HG03095 (cell line): Measurements from ENCODE around the gene YIPF4.
"Not testable (repeated sequence)": the region's sequence is repeated elsewhere in the genome, so short reads cannot be mapped to it uniquely, and the experiment has no call there.

Experiments used
- ATAC-seq: cut with Tn5 transposase; IDR thresholded peaks from one replicate; pipeline ENCODE4 v1.9.1; 2021; ENCODE audit warnings: moderate library complexity; ENCODE audit not compliant: unreplicated experiment

YIPF4 gene

DNA sequence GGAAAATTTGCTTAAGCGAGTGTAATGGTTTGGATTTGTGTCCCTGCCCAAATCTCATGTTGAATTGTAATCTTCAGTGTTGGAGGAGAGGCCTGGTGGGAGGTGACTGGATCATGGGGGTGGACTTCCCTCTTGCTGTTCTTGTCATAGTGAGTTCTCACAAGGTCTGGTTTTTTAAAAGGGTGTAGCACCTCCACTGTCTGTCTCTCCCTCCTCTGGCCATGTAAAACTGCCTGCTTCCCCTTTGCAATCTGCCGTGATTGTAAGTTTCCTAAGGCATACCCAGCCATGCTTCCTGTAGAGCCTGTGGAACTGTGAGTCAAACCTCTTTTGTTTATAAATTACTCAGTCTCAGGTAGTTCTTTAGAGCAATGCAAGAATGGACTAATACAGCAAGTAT is 6.6 kb downstream of the YIPF4 start:
- no peak for ATAC-seq

DNA sequence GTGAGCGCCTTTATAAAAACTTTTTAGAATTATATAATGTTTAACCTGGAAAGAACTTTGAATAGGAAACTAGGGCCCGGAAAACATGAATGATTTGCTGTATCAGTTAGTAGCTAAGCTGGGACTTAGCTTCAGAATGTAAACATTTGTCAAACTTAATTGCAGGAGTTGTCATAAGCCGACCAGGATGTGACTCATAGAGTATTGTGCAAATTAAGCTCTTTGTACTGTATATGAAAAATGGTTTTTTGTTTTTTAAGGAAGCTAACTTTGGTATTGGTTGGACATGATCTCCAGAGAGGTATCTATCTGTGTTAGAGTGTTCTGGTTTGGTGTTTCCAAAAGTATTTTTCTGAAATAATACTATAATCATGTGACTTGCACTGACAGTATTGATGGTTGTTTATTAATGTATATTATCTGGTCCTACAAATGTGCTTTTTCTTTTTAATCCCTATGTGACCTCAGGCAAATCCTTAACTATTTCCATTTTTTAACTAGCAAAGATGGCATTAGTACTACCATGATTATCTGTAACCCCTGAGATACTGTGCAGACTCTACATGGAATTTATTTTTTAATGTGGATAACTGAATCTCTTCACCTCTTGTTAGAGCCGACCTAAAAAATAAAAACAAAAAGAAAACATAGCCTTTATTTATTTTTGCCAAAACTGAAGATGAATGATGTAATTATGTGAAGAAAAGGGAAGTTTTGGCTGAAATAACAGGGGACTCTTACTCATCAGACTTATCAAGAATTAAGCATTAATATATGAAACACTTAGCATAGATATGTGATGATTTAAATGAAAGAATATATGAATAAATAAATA is 11.7 kb downstream of the YIPF4 start:
- no peak for ATAC-seq

DNA sequence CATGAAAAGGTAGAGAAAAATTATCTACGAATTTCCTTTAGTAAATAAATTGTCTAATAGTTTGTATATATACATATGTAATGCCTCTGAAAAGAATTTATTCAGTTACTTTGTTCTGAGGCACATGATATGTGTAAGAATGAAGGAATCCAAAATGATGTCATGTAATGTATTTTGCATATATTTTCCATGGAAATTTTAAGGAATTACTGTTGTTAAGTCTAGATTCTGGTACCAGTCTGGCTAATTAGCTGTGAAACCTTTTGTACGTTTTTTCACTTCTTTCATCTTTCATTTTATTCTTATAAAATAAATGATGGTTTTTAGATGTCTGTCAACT is 12.3 kb downstream of the YIPF4 start:
- ATAC-seq, result no peak

DNA sequence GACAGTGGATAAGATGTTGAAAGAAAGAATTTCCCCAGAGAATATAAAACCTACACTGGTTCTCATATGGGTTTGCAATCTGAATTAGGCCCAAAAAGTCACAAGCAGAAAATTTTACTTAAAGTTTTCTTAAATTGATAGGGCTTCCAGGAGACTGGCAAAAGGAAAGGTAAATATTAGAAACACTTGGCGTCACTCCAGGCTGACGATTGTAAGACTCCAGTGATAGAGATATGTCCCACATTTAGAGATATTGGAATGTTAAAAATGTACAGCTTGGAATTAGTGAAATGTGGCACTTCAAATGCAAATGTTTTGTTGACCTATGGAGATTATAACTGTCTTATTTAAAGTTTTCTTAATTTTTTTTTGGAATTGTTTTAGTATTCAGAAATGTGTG is 14.0 kb downstream of the YIPF4 start:
- no peak for ATAC-seq

DNA sequence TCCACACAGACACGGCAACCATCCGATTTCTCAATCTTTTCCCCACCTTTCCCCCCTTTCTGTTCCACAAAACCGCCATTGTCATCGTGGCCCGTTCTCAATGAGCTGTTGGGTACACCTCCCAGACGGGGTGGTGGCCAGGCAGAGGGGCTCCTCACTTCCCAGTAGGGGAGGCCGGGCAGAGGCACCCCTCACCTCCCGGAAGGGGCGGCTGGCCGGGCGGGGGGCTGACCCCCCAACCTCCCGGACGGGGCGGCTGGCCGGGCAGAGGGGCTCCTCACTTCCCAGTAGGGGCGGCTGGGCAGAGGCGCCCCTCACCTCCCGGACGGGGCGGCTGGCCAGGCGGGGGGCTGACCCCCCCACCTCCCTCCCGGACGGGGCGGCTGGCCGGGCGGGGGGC is 15.8 kb downstream of the YIPF4 start:
- not testable (repeated sequence) for ATAC-seq

DNA sequence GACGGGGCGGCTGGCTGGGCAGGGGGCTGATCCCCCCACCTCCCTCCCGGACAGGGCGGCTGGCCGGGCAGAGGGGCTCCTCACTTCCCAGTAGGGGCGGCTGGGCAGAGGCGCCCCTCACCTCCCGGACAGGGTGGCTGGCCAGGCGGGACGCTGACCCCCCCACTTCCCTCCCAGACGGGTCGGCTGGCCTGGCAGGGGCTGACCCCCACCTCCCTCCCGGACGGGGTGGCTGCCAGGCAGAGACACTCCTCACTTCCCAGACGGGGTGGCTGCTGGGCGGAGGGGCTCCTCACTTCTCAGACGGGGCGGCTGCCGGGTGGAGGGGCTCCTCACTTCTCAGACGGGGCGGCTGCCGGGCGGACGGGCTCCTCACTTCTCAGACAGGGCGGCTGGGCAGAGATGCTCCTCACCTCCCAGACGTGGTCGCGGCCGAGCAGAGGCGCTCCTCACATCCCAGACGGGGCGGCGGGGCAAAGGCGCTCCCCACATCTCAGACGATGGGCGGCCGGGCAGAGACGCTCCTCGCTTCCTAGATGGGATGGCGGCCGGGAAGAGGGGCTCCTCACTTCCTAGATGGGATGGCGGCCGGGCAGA is 16.4 kb downstream of the YIPF4 start:
- not testable (repeated sequence) for ATAC-seq

DNA sequence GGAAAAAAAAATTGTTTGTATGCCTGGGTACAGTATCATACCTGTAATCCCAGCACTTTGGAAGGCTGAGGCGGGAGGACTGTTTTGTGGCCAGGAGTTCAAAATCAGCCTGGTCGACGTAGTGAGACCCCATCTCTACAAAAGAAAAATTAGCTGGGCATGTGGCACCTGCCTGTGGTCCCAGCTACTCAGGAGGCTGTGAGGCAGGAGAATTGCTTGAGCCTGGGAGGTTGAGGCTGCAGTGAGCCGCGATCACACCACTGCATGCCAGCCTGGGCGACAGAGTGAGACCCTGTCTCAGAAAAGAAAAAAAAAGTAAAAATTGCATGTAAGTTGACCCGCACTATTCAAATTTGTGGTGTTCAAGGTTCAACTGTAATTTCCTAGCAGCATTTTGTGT is 32.9 kb downstream of the YIPF4 start:
- no peak for ATAC-seq

DNA sequence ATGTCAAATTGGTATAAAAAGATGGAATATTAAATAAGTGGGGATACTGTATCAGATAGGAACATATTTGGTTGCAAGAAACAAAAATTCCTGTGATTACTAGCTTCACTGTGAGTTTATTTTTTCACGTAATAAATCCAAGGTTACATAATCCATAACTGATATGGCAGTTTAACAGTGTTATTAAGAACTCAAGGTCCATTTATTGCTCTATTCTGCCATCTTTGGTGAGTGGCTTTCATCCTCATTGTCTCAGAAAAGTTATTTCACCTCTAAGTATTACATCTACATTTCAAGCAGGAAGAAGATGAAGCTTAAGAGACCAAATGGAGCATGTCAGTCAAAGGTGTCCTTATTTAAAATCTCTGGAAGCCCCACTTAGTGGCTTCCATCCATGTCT is 37.2 kb downstream of the YIPF4 start:
- no peak for ATAC-seq

DNA sequence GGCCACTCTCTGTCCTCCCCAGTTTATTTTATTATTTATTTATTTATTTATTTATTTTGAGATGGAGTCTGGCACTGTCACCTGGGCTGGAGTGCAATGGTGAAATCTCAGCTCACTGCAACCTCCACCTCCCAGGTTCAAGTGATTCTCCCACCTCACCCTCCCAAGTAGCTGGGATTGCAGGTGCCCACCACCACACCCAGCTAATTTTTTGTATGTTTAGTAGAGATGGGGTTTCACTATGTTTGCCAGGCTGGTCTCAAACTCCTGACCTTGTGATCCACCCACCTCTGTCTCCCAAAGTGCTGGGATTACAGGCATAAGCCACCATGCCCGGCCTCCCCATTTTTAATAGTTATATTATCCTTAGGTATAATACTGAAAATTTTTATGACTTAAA is 51.0 kb downstream of the YIPF4 start:
- ATAC-seq, result not testable (repeated sequence)

DNA sequence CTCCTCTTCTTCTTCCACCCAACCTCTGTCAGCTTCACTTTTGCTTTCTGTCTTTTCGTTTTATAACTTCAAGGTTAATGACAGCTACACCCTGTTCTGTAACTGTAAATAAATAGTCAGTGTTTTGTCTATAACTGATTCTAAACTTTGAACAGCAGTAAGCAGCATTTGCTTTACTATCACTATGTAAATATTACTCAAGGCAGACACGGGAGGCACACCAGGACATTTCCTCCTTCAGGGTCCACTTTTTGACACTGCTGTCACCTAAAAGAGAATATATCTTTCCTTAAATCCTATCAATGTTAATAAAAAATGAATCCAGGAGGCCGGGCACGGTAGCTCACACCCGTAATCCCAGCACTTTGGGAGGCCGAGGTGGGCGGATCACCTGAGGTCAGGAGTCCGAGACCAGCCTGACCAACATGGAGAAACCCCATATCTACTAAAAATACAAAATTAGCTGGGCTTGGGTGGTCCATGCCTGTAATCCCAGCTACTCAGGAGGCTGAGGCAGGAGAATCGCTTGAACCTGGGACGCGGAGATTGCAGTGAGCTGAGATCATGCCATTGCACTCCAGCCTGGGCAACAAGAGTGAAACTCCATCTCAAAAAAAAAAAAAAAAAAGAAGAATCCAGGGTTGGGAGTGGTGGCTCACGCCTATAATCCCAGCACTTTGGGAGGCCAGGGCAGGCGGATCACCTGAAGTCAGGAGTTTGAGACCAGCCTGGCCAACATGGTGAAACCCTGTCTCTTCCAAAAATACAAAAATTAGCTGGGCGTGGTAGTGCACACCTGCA is 51.7 kb downstream of the YIPF4 start:
- ATAC-seq, result not testable (repeated sequence)

DNA sequence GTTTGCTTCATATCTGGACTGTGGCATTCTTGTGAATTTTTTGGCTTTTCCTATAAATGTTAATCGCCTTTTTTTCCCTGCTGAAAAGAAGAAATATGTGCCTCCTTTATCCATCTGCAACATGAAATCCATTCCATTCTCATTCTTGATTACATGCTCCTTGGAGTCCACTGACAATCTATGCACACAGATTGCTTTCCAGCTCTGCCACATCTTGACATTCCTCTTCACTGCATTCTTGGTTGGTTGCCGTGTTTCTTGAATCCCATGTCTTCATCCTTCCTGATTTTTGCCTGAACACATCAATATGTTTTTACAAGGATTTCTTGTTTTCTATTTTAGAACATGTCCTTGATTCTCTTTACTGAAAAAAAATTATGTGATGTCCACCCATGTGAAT is 52.4 kb downstream of the YIPF4 start:
- ATAC-seq, result no peak

DNA sequence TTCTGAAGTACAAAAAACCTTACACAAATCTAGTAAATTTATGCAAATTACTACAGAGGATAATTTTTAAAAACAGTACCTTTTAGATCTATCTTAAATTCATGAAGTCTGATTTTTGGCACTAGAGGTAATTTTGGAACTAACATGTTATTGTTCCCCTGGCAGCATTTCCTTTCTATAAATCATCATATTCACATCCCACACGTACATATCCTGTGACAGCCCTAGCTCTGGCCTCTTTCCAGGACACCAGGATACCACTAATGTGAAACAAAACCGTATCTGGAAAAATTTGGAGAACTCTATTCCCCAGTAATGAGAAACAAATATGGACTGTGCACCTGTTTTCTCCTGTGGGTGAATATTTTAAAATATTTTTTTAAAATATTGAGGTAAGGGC is 65.1 kb downstream of the YIPF4 start:
- ATAC-seq, result no peak

DNA sequence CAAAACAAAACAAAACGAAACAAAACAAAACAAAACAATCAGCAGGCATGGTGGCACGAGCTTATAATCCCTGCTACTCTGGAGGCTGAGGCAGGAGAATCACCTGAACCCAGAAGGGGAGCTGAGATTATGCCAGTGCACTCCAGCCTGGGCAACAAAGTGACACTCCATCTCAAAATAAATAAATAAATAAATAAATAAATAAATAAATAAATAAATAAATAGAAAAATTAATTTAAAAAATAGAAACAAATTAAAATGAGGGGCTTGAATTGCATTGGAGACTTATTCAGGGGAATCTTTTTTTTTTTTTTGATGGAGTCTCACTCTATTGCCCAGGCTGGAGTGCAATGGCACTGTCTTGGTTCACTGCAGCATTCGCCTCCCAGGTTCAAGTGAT is 73.1 kb downstream of the YIPF4 start:
- ATAC-seq, result not testable (repeated sequence)

DNA sequence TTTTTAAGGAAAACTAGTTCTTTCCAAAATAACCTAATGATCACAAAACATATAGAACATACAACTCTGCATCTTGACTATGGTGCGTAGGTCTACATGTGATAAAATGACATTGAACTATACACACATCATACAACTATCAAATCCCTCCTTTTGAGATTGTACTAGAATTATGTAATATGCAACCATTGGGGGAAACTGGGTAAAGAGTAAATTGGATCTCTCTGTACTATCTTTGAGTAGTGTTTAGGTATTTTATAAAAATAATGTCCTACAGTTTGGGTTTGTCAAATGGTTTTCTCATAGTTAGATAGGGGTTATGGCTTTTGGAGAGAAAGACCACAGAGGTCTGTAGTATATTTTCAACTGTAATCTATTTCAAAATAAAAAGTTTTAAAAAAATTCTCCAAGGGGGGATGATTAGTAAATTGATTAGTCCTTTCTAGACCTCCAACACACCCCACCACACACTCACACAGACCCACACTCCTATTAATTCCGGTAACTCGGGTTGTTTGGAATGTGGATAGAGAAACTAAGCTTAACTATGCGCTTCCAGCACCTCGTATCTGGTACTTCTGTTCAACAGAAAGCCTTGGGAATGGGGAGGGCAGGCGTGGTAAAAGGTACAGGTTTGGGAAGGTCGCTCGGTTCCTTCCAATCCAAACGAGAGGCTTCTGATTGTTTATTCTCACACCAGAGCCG is 78.4 kb downstream of the YIPF4 start:
- no peak for ATAC-seq

DNA sequence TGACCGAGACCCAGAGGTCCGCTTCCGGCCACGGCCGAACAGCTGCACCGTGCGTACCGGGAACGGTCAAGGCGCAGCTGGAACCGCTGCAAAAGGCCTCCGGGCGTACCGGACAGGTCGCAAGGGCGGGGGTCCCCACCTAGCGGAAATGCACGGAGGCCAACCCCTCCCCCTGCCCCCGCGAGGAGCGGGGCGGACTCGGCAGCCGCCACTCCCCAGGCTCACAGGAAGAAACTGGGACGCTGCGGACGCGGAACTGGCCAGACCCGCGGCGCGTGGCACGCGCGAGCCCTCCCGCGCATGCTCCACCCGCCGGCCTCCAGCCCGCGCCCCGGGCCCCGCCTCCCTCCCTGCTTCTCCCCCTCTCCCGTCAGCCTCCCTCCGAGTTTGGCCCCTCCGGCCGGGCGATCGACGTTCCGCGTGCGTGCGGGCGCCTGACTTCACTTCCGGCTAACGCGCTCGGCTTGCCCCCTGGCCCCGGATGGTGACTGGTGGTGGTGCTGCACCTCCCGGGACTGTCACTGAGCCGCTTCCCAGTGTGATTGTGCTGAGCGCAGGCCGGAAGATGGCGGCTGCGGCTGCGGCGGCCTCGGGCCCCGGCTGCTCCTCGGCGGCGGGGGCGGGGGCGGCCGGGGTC is 79.1 kb downstream of the YIPF4 start, which contains the start of gene BIRC6:
TSS of gene BIRC6 (plus strand) at position 343 of the 637 bp plus-strand sequence. CDS start at position 482, 139 bp downstream.
- peak; percentile 87 for ATAC-seq

DNA sequence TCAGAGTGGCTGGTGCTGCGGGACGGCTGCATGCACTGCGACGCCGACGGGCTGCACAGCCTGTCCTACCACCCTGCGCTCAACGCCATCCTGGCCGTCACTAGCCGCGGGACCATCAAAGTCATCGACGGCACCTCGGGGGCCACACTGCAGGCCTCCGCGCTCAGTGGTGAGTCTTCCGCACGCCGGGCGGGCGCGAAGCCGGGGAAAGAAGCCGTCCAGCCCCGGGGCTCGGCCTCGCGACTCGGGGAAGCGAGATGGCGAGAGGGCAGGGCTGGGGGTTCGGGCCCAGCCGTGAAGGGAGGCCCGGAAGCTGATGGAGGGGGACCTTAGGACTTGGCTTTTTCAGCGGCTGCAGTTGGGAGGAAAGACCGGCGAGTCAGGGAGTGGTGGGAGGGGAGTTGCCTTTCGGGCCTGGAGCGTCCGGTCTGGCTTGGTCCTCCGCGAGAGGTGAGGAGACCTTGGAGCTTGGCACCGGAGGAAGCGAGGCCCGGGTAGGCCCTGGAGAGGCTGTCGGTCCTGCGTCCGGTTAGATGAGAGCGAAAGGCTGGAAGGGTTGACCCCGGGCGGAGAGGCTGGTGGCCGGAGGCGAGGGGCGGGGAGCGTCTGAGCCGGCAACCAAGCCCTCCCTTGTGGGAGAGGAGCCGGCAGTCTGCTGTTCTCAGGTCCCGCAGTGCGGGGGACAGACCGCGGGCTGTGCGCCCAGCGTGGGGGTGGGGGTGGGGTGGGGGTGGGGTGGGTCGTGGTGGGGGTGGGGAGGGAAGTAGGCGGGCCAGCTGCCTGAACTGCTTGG is 79.8 kb downstream of the YIPF4 start:
- peak; percentile 1 for ATAC-seq

DNA sequence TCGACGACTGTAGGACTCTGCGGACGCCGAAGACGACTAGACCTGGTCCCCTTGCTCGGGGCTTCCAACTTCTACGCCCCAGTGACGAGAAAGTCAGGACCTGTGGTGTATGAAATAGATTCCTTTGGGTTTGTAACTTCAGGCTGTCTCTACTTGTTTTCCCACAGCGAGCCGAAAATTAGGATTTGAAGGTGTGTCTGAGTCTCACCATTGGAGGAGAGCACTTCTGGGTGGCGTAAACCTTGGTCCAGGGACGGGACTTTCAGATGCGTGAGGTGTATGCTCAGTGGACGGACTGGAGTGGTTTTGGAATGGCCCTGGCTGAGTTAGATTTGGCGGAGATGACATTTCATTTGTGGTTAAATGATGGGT is 80.4 kb downstream of the YIPF4 start:
- ATAC-seq, result no peak

DNA sequence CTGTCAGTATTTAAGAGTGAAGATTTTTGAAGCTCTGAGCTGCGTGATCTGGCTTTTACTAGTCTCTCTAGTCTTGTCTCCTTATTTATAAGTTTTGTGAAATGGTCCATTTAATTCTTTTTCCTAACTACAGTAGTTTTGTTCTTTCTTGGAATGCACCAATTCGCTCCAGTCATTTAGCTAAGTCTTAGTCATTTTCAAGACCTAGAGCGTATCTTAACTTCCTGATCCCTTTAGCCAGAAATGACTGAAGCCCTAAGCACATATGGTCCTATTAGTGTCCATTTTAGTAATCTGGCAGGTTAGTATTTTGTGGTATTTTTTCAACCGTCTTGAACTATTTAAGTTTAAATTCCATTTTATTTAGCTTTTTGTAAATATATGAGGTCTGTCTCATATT is 82.7 kb downstream of the YIPF4 start:
- no peak for ATAC-seq

DNA sequence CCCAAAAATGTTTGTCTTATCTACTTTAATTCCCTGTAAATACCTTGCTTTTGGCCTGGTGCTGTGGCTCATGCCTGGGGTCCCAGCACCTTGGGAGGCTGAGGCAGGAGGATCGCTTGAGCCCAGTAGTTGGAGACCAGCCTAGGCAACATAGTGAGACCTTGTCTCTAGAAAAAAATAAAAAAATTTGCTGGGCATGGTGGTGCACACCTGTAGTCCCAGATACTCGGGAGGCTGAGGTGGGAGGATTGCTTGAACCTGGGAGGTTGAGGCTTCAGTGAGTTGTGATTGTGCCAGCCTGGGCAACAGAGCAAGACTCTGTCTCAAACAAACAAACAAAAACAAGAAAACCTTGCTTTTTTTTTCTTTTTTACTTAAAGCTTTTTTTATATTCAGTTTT is 85.3 kb downstream of the YIPF4 start:
- ATAC-seq, result not testable (repeated sequence)

DNA sequence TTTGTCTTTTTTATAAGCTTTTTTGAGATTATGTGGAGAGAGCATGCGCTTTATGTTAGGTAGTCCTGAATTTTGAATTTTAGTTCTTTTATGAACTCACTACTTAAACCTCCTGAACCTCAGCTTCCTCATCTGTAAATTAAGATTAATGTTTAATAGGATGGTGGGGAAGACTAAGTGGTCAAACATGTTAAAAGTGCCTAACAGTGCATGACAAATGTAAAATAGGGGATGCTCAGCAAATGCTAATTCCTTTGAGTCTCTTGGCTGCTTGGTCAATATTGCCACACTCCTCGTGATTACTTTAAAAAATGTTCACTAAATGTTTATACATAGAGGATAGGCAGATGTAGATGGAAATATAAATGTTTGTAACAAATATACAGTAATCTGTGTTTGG is 85.9 kb downstream of the YIPF4 start:
- peak; percentile 46 for ATAC-seq
